ENCODE data around the gene ITIH5.
A peak's percentile ranks its signal among the peaks of the same experiment; 100 is the strongest.
"Not testable (repeated sequence)": the region's sequence is repeated elsewhere in the genome, so short reads cannot be mapped to it uniquely, and the experiment has no call there.

Gene ITIH5

DNA sequence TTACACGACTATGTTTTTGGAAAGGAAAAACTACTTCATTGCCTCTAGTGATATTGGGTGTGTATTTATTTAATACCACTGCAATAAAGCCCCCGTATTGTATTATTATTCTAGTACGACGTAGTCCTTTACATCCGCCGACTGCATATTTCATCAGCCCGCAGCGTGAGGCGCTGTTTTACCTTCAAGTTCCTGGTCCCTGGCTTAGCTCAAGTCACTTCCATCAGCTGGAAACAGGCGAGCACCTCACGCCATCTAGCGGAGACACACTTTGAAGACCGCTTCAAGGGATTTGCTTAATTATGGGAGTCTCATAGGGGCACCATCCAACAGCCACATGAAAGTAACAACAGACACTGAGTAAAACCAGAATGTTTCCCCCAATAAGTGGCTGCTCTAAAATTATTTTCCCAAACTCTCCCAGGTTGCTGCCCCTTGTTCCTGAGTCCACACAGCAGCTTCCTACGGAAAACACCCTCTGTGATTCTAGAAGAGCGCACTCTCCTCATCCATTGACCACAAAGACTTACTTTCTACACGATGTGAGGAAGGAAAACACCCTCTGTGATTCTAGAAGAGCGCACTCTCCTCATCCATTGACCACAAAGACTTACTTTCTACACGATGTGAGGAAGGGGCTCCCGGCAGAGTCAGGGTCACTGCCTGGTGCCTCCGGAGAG is 20.6 kb upstream of the ITIH5 start:
- peak; percentile 86 for DNase-seq

DNA sequence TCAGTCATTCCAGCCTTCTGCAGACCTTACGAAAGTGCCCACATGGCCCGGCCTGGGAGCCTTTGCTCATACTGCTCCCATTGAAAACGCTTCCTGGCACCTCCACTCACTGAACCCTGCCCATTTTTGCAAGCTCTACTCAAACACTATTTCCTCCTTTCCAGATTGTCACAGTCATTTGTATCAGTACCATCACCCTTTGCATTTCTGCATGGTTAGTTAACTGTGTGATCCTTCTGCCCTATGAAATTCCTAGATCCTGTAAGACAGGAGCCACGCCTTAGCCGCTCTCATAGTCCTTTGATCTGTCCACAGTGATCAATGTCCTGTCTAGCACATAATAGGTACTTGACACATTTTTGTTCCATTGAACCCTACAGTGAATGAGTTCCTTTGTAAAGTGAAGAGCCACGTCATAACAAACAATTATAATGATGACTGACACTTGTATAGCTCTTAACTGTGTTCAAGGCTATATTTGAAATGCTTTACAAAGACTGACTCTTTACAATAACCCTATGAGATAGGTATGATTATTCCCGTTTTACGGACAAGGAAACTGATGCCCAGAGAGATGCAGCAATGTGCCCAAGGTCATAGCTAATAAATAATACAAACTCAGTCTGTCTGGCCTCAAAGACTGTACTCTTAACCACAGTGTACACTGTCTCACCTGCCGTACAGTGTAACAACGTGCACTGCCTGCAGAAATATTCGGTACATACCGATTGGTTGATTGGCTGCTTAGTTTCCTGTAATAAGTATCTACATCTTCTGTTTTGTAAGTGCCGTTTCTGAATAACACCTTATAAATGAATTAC is 19.8 kb upstream of the ITIH5 start:
- no peak for DNase-seq

DNA sequence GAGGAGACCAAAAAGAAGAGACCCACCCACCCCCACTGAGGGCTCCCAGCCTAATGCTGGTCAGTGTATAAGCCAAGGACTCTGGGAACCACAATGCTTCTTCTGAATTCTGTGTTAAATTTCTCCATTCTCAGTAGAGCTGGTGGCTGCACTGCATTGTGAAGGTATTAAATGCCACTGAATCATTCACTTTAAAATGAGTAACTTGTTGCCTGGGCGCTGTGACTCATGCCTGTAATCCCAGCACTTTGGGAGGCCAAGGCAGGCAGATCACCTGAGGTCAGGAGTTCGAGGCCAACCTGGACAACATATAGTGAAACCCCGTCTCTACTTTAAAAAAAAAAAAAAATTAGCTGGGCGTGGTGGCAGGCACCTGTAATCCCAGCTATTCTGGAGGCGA is 13.3 kb upstream of the ITIH5 start:
- DNase-seq, result not testable (repeated sequence)

DNA sequence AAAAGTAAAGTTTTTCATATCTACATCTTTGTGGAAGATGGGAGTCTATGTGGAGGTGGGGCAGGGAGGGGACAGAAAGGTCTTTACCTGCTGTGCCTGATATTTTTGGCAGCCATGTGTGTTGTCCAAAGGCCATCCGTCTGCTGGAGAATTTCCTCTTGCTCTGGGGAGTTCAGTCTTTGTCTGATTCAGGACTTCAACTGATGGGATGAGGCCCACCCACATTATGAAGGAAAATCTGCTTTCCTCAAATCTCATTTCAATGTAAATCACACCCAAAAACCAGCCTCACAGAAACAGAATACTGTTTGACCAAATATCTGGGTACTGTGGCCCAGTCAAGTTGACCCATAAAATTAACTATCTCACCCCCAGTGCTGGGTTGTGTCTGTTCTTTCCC is 12.5 kb upstream of the ITIH5 start:
- DNase-seq, result no peak

DNA sequence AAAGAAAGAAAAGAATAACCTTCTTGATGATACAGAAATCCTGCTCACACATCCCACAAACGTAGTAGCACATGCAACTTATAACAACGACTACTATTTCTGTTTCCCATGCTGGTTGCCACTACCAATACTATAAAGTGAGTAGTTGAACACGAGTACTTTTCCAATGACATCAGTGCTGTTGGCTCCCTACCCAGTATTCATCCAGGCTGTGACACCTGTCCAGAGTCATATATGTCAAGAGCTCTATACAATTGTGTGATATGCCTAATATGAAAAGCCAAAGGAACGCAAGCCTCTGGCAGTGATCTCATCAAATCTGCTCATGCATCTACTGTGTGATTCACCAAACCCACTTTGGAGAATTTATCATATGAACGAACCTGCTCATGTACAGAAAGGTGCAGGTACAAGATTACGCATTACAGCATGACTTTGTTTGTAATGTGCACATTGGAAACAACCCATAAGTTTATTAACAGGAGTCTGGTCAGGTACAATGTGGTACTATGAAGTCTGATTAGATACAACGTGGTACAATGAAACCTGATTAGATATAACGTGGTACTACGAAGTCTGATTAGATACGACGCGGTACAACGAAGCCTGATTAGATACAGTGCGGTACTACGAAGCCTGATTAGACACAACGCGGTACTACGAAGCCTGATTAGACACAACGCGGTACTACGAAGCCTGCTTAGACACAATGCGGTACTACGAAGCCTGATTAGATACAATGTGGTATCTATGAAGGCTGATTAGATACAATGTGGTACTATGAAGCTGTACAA is 5.8 kb upstream of the ITIH5 start:
- DNase-seq, result no peak

DNA sequence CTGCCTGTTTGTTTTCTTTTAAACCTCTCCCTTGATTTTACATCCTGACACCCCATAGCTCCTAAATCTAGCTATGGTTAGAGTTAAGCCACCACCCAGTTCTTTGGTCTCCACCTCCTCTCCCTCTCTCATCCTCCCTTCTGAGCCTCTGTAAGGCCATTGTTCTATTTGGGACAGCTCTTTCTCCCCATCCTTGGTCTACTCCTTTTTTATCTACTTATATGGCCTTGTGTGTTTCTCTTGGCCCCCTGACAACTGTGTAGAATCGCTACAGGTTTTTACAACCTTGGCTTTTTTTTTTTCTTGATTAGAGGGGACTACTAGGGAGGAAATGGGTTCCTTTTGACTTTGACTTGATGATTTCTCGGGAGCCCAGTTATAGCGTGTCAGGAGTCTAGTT is 3.4 kb upstream of the ITIH5 start:
- no peak for DNase-seq

DNA sequence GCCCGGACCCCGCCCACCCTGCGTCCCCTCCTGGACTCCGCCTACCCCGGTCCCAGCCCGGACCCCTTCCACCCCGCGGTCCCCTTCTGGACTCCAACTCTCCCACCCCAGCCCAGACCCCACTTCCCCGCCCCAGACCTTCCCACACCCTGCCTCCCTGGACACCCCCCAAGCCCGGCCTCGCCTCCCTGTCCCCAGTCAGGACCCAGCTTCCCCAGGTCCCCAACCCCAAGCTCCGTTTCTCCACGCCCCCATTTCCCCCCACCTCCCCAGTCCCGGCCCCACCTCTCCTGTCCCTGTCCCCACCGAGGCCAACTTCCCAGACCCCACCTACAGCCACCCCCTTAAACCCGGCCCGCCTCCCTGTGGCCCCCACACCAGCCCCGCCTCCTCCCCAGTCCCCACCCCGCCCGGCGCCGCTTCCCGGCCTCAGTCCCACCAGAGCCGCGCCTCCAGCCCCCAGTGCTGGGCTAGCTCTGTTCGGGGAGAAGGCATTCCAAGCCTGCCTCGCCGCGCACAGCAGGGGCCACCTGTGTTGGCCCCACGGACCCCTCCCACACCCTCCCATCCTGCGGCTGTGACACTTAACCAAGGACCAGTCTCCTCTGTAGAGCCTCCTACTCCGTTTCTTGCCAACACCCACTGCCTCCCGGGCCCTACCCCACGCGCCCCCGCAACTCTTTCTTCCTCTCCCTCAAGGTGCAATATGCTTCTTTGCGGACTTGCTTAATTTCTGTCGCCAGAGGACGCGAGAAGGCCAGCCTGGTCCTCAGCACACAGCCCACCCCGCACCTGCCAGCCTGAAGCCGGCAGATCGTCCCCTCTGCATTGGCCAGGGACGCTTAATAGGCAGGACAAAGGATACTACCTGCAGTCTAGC is 736 bp upstream of the ITIH5 start:
- DNase-seq, result no peak

DNA sequence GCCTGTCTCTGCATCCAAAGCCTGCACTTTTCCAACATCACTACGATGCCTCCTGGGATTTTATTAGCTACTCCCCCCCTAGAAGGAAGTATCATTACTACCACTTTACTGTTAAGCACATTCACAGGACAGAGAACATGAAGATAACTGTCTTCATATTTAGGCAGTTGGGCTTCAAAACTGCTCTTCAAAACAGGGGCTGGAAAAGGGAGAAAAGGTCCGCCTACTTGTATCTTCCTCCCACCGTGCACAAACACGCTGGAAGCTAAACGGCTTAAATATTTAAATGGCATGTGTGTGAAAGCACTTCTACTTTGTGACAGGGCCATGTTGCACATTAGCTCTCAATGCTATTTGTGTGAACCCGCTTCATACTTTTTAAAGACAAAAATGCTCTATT is 999 bp downstream of the ITIH5 start:
- no peak for DNase-seq

DNA sequence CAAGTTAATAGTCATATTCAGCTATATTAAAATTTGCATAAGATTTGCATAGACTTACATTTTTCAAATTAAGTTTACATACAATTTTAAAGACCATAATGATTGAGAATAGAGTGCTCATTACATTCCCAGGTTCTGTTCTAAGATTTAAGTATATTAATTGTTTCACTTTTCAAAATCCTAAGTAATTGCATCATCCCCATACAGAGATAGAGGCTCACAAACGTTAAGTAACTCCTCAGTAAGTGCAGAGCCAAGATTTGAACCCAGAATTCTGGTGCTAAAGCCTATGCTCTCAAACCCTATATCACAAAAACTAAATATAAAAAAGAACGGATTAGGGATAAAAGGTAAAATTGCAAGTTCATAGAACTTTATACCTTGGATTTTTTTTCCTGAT is 2.1 kb downstream of the ITIH5 start:
- DNase-seq, result no peak

DNA sequence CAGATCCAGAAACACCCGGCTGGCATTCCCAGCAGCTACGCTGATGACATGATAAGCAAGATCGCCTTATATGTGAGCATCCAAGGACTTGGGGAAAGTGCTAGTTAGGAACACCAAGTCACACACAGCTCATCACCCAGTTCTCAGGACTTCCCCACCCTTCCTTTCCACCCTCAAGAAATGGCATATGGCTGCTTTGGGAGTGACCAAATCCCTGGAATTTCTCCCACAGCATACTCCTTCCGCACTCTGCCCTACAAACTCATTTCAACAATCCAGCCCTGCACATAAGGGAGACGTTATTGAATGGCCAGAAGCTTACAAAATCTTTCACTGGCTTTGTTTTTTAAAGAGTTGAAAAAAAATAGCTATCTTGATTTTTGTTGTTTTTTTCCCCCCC is 4.2 kb downstream of the ITIH5 start:
- no peak for DNase-seq

DNA sequence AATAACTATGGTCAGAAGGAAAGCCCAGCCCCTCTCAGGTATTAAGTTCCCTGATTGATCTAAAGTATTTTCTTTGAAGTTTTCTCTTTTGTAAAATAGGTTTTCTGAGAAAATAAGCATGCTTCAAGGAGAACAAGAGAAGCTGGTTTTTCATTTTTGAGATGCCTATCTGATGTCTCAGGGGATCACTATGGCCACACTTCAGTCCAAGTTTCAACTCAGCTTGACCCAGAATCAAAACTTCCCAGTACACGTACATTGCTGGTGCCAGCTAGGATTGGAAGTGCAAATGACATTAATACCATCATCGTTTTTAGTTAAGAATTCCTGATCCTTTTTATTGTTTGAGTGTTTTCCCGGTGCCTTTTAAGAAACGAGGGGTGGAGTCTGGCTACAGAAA is 7.2 kb downstream of the ITIH5 start:
- no peak for DNase-seq

DNA sequence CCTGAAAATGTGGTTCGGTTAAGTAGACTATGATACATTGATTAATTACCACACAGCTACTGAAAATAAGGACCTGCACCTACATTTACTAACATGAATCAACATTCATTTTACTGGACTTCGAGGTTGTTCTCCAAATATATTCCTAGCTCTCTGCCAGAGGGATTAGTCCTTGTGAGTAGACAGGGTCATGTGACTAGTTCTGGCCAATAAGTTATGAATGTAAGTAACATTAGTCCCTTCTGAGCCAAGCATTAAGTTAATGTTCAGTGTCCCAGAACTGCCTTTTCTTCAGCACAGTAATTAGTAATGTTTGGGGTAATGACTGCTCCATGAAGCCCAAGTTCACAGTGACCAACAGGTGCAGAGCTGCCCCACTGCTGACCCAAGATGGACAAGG is 9.2 kb downstream of the ITIH5 start:
- no peak for DNase-seq

DNA sequence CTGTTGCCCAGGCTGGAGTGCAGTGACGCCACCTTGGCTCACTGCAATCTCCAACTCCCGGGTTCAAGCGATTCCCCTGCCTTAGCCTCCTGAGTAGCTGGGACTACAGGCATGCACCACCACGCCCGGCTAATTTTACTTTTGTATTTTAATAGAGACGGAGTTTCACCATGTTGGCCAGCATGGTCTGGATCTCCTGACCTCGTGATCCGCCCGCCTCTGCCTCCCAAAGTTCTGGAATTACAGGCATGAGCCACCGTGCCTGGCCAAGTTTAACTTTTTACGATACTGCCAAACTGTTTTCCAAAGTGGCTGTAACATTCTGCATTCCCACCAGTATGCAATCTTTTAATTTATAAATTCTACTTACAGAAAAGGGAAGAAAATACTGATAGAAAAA is 9.7 kb downstream of the ITIH5 start:
- not testable (repeated sequence) for DNase-seq

DNA sequence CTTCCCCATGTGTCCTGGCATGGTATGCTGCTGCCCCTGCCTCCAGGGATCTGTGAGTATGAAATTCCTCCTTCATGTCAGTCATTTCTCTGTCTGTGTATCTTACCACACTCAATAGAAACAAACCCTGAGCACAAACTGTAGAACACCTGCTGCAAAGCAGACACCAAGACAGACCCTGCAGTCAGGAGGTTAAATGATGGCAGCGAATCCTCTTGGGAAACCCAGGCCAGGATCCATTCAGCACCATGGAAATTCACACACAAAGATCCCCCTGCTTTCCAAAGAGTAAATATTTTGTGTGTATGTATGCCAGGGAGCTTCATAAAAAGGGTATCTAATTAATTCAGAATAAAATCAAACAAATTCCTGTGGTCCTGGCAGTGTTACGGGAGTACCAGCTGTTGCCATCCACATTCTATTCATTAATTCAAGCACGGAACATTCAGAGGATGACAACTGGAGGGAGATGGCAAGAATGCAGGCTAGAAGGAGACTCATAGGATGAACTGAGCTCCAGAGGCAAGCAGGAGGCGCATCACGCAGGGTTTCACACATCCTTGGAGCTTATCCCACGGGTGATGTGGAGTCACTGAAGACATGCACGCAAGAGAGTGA is 14.8 kb downstream of the ITIH5 start:
- no peak for DNase-seq

DNA sequence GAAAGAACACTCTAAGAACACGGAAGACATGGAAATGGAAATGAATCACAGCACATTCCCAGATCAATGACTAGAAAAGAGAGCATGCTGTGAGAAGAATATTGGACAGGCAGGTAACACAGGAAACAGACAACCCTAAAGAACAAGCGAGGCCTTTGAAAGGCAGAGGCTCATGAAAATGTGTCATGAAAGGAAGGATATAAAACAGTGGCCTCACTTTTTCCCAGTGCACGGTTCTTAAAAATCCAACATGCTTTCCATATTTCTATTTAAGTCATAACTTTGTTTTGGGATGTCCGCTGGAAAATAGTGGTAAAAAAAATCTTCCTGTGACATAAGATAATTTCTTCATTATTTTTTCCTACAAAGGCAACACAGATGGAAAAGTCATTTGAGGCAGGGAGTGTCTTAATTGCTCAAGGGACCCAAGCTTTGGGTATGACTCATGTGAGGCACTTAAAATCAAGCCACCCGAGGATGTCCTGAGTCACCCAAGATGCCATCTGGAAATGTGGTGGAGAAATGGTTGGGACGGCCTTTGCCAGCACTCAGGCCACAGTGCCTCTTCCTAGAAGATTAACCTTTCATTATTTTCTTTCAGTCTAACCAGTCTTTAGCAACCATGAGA is 17.0 kb downstream of the ITIH5 start:
- no peak for DNase-seq

DNA sequence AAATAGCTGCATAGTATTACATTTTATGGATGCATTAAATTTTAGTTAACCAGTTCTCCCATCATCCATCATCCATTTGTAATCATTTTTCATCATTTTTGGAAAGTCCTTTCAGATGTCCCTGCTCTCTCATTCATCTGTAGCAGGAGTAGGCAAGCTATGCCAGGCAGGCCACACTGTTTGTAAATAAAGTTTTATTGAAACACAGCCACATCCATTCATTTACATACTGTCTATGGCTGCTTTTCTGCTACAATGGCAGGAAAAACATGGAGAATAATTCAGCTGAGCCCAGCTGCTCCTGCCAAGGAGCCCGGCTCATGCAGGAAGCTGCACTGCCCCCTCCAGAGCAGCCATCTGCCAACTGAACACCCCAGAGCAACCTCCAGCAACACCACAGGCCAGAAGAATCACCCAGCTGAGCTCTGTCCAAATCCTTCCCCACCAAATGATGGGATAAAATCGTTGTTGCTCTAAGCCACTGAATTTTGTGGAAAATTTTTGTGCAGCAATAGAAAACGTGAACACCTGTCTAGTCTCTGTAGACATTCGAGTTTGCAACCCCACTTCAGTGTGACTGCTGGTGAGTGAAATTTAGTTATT is 19.6 kb downstream of the ITIH5 start:
- DNase-seq, result no peak

DNA sequence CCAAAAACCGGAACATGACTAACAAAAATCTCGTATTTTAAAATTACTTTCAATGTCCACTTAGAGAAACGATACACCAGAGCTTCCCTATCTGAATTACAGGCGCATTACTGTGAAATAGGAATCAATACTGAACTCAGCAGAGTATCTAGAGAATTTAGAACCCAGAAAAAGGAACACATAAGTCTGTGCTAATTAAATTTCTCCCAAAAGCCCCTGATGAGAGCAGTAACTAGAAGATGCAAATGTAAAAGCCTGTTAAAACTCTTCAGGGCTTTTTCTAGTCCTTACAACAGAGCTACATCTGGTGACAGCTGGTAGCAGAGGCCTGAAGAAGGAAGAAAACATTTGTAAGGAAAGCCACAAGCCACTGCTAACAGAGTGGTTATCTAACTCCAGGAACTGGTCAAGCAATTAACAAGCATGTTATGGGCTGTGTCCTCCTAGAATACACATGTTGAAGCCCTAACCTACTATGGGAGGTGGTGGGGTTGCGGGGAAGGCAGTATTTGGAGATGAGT is 24.2 kb downstream of the ITIH5 start:
- no peak for DNase-seq

DNA sequence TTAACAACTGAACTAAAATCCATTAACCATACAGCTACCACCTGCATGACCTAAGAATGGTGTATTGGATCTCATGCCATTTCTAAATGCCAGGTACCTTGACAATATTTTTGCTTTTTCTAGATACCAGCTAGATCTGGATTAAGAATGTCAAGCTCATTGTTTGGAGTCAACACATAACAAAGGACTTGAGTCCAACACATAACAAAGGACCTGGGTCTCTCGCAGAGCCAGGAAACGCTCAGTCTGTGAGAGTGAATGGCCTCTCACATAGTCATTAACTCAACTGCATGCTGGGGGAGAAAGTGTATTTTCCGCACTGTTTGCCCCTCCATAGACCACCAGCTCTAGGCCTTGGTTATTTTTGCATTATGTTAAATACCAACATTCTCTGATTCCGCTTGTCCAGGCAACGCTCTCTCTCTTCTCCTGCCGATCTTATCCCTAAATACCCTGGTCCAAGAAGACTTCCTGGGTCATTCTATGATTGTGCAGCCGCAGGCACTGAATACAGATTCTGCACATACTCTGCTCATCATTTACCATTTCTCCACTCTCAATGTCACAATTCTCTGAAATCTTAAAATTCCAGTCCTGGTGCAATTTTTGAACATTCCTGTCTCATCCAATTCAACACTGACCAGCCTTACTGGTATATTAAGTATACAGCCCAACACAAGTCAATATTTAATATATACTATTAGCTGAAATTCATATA is 31.2 kb downstream of the ITIH5 start:
- DNase-seq, result no peak

DNA sequence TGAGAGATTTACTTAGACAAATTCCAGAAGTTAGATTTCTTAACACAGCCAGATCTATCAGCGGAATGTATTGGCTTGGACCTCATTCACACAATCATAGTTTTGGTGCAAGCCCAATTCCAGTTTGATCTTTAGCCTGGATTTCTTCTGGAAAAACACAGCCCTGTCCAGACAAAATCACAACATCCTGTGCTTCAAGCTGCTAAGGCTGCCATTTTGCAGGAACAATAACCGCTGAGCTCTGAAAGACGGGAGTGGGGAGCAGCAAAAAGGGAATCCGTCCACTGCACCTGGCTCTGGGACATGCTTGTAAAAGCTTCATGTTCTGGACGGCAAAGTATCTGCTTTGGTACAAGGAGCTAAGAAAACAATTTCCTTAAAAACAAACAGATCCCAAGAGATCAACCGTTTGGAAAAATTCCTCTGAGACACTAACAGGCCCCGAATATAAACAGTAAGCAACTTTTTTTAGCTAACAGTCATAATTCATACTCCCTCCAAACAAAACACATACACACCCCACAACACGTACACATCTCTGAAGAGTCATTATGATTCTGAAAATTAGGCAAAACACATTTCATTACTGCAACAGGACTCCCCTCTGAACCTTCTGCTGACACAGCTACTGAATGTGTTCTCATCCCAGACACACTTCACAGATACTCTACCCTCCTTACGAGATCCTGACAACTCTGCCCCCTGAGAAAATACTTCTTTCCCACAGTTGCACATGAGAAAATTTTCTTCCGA is 32.4 kb downstream of the ITIH5 start:
- DNase-seq, result no peak

DNA sequence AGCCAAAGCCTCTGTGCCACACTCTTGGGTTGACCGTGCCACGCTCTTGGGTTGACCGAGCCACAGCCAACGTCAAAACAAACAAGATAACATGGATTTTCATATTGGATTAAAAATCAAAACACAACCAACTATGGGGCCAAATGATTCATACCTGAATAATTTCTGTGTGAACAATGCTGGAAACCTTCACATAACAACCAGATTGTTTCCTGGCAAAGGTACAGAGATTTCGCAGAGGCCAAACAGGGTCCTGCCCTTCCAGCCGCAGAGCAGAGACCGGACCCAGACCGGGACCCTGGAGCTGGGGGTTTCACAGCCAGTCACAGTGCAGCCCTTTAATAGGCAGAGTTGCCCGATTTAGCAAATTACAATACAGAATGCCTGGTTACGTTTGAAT is 40.5 kb downstream of the ITIH5 start:
- DNase-seq, result no peak

Data from activated effector memory CD4-positive, alpha-beta T cell treated with anti-CD3 and anti-CD28 coated beads, Interleukin-2, amount 50 U/mL, for 16 hours (primary cell).